ENCODE results near the gene FBRS. TPM values are rescaled to one million over a fixed set of nuclear protein-coding genes. Genes with fewer than 3 reads are reported as not detected.
A peak's percentile ranks its signal among the peaks of the same experiment; 100 is the strongest.

The FBRS gene
- total and polyA plus RNA-seq, 2 of the 13 experiments (the other 11 are each of a cell fraction or from before 2014, with no cell fraction given): 13.7 to 16.2 TPM

DNA sequence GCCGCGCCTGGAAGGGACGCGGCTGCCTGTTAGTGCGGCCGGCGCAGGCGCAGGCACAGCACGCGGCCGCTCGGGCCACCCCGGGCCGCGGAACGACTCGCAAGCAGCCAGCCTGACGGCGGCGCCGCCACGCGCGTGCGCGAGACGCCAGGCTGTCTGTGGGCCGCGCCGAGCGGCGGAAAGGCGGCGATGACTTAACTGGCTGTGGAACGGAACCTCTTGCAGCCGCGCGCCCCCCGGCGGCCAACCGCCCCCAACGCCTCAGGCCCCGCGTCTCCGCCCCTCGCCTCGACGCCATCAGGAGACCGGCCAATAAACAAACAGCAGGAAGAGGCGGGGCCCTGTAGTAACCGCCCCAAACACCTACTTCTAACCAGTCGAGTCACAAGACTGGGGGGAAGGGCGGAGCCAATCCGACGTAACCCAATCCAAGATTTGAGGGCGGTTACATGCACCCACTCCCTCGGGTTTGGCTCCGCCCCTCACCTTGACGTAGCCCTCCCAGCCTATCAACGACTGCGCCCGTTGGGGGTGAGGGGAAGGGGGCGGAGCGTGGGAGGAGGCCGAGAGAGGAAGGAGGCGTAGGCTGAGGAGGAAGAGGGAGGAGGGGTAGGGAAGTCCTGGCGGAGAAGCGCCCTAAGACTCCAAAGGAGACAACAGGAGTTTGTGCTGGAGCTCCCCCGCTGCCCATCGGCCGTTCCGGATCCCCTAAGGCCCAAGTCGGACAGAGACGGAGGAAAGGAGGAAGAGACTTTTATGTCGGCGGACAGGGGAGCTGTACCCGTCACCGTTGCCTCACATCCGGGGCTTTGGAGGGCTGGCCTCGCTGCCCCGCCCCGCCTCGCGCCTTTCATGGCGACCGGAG lies at the start of gene FBRS (continued):
- peak; percentile 28; the same call in 1 of the 2 replicates for TF ChIP-seq KAT7 (CRISPR knock-in tag; IDR thresholded peaks at IDR 0.05; ENCODE audit: borderline replicate concordance)
- TF ChIP-seq ZNF660 (CRISPR knock-in tag; IDR thresholded peaks at IDR 0.05; ENCODE audit: borderline replicate concordance, low read depth): no peak
- no peak; the same call in none of the 2 replicates for TF ChIP-seq TGIF2 (CRISPR knock-in tag; IDR thresholded peaks at IDR 0.05)
- peak; percentile 96 for TF ChIP-seq HMGXB3 (CRISPR knock-in tag; IDR thresholded peaks at IDR 0.05; ENCODE audit: borderline replicate concordance)
- TF ChIP-seq TBL1XR1 (IDR thresholded peaks at IDR 0.05; ENCODE audit: borderline replicate concordance, low read length, partially characterized antibody): peak; percentile 62
- peak; percentile 79; the same call in 1 of the 2 replicates for TF ChIP-seq ELF1 (CRISPR knock-in tag; IDR thresholded peaks at IDR 0.05)
- TF ChIP-seq DRAP1 (CRISPR knock-in tag; IDR thresholded peaks at IDR 0.05): peak; percentile 86
- TF ChIP-seq, protein P1, sequence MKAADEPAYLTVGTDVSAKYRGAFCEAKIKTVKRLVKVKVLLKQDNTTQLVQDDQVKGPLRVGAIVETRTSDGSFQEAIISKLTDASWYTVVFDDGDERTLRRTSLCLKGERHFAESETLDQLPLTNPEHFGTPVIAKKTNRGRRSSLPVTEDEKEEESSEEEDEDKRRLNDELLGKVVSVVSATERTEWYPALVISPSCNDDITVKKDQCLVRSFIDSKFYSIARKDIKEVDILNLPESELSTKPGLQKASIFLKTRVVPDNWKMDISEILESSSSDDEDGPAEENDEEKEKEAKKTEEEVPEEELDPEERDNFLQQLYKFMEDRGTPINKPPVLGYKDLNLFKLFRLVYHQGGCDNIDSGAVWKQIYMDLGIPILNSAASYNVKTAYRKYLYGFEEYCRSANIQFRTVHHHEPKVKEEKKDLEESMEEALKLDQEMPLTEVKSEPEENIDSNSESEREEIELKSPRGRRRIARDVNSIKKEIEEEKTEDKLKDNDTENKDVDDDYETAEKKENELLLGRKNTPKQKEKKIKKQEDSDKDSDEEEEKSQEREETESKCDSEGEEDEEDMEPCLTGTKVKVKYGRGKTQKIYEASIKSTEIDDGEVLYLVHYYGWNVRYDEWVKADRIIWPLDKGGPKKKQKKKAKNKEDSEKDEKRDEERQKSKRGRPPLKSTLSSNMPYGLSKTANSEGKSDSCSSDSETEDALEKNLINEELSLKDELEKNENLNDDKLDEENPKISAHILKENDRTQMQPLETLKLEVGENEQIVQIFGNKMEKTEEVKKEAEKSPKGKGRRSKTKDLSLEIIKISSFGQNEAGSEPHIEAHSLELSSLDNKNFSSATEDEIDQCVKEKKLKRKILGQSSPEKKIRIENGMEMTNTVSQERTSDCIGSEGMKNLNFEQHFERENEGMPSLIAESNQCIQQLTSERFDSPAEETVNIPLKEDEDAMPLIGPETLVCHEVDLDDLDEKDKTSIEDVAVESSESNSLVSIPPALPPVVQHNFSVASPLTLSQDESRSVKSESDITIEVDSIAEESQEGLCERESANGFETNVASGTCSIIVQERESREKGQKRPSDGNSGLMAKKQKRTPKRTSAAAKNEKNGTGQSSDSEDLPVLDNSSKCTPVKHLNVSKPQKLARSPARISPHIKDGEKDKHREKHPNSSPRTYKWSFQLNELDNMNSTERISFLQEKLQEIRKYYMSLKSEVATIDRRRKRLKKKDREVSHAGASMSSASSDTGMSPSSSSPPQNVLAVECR (CRISPR knock-in tag; IDR thresholded peaks at IDR 0.05; ENCODE audit: borderline replicate concordance): peak; percentile 62; the same call in 1 of the 2 replicates
- TF ChIP-seq HES4 (CRISPR knock-in tag; IDR thresholded peaks at IDR 0.05; ENCODE audit: borderline replicate concordance): peak; percentile 76; the same call in 1 of the 2 replicates
- TF ChIP-seq FOXA1 (IDR thresholded peaks at IDR 0.05): no peak
- peak; percentile 61 for TF ChIP-seq FOXA1 (CRISPR knock-in tag; IDR thresholded peaks at IDR 0.05)
- TF ChIP-seq ZNF678 (CRISPR knock-in tag; IDR thresholded peaks at IDR 0.05): peak; percentile 65; the same call in 1 of the 2 replicates
- TF ChIP-seq ZNF7 (CRISPR knock-in tag; IDR thresholded peaks at IDR 0.05): no peak
- TF ChIP-seq, protein P2, sequence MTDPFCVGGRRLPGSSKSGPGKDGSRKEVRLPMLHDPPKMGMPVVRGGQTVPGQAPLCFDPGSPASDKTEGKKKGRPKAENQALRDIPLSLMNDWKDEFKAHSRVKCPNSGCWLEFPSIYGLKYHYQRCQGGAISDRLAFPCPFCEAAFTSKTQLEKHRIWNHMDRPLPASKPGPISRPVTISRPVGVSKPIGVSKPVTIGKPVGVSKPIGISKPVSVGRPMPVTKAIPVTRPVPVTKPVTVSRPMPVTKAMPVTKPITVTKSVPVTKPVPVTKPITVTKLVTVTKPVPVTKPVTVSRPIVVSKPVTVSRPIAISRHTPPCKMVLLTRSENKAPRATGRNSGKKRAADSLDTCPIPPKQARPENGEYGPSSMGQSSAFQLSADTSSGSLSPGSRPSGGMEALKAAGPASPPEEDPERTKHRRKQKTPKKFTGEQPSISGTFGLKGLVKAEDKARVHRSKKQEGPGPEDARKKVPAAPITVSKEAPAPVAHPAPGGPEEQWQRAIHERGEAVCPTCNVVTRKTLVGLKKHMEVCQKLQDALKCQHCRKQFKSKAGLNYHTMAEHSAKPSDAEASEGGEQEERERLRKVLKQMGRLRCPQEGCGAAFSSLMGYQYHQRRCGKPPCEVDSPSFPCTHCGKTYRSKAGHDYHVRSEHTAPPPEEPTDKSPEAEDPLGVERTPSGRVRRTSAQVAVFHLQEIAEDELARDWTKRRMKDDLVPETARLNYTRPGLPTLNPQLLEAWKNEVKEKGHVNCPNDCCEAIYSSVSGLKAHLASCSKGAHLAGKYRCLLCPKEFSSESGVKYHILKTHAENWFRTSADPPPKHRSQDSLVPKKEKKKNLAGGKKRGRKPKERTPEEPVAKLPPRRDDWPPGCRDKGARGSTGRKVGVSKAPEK (CRISPR knock-in tag; IDR thresholded peaks at IDR 0.05; ENCODE audit: borderline replicate concordance): no peak
- TF ChIP-seq MTA1 (CRISPR knock-in tag; IDR thresholded peaks at IDR 0.05; ENCODE audit: borderline replicate concordance): peak; percentile 99
- TF ChIP-seq NAIF1 (CRISPR knock-in tag; IDR thresholded peaks at IDR 0.05; ENCODE audit: borderline replicate concordance): no peak
